Breast epithelium (tissue), 4 donors: ENCODE data around the gene RAMP3. TPM values are rescaled to one million over a fixed set of nuclear protein-coding genes. Genes with fewer than 3 reads are reported as not detected.

Experiments used
- DNase-seq, 2 donors: peaks; one replicate each; pipeline ENCODE4 v3.0.0-alpha.2; 2019; ENCODE audit warnings: low spot score in 2 of 2
- H3K27ac ChIP-seq, 2 donors: fragments of 200-600 bp; sonication (generic) in 1 of 2; one replicate each; pipeline ENCODE4 v1.5.1; 2016 to 2019; ENCODE audit warnings: mild to moderate bottlenecking in 1 of 2
- H3K27me3 ChIP-seq, 2 donors: fragments of 200-600 bp; sonication (generic) in 1 of 2; one replicate each; pipeline versions ENCODE4 v1.5.1 to v1.6.0; 2017 to 2019; ENCODE audit warnings: control low read depth in 1 of 2, mild to moderate bottlenecking in 1 of 2
- H3K36me3 ChIP-seq: fragments of 200-600 bp; one replicate; pipeline ENCODE4 v1.5.1; 2019
- H3K4me1 ChIP-seq, 2 donors: fragments of 200-600 bp; sonication (generic); one replicate each; pipeline ENCODE4 v1.5.1; 2016 to 2019; ENCODE audit warnings: control low read depth in 1 of 2
- H3K4me3 ChIP-seq, 3 donors: fragments of 200-600 bp; sonication (generic); 1 replicate in 2 of 3; 2 replicates in 1 of 3; pipeline ENCODE4 v1.5.1; 2016 to 2019; ENCODE audit warnings: mild to moderate bottlenecking in 3 of 3, moderate library complexity in 2 of 3
- H3K9me3 ChIP-seq, 2 donors: fragments of 200-600 bp; sonication (generic) in 1 of 2; one replicate each; pipeline ENCODE4 v1.5.1; 2016 to 2019; ENCODE audit warnings: control low read depth in 1 of 2
- POLR2A ChIP-seq: fragments of 450-650 bp; IDR thresholded peaks from one replicate; pipeline ENCODE4 v1.6.1; 2016; ENCODE audit warnings: antibody characterized with exemption, mild to moderate bottlenecking, moderate library complexity
- POLR2AphosphoS5 ChIP-seq, 3 donors: sonication (generic); formaldehyde crosslinking; IDR thresholded peaks; one replicate each; pipeline ENCODE4 v1.6.1; 2017; ENCODE audit warnings: antibody characterized with exemption in 3 of 3
- intact Hi-C: fragments of 100-400 bp; cut with DNase I; formaldehyde crosslinking; loops from one replicate; pipeline ENCODE4 v1.15.1; 2023; ENCODE audit warnings: low total_unique reads
- total RNA-seq, 3 donors: library from RNA; depleted of rRNA; stranded (reverse); fragments of >200 nt; gene quantifications; one replicate each; pipeline ENCODE4 v1.1.0, GENCODE V29; 2016
- TF ChIP-seq, protein P1 (sequence below), 3 donors: fragments of 450-650 bp; IDR thresholded peaks; one replicate each; pipeline ENCODE4 v1.5.1; 2016 to 2017; ENCODE audit warnings: antibody characterized with exemption in 3 of 3, mild to moderate bottlenecking in 3 of 3, moderate library complexity in 3 of 3

The RAMP3 gene
- total RNA-seq, 3 donors from 2014 or later: 11.7 to 103 (median 76.8) TPM

DNA sequence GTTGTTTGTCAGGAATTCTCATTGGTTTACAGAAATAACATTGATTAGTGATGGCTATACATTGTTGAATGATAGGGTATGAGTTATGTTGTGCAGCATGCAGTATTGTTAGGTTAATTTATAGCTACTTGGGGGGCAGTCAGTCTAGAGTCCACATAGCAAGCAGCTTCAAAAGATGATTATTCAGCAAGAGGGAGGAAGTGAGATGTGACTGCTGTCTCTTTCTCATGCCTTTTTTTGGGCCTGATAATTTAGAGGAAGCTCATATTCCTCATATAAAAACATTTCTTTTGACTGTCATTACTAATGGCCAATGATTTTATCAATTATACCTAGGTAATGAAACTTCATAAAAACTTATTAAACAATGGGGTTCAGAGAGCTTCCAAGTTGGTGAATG, 42.7 kb upstream of the RAMP3 start:
- no peak for DNase-seq
- no peaks in the 10 kb centered on the region for H3K9me3 ChIP-seq
- no peaks in the 10 kb centered on the region for H3K27me3 ChIP-seq
- intact Hi-C loops: no loop called here
- no peak overlapping the region for H3K27ac ChIP-seq
- H3K36me3 ChIP-seq: no peaks in the 10 kb centered on the region
- TF ChIP-seq POLR2A (no peak), POLR2AphosphoS5 (IDR thresholded peaks at IDR 0.05) (no peak)
- TF ChIP-seq, protein P1, sequence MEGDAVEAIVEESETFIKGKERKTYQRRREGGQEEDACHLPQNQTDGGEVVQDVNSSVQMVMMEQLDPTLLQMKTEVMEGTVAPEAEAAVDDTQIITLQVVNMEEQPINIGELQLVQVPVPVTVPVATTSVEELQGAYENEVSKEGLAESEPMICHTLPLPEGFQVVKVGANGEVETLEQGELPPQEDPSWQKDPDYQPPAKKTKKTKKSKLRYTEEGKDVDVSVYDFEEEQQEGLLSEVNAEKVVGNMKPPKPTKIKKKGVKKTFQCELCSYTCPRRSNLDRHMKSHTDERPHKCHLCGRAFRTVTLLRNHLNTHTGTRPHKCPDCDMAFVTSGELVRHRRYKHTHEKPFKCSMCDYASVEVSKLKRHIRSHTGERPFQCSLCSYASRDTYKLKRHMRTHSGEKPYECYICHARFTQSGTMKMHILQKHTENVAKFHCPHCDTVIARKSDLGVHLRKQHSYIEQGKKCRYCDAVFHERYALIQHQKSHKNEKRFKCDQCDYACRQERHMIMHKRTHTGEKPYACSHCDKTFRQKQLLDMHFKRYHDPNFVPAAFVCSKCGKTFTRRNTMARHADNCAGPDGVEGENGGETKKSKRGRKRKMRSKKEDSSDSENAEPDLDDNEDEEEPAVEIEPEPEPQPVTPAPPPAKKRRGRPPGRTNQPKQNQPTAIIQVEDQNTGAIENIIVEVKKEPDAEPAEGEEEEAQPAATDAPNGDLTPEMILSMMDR (IDR thresholded peaks at IDR 0.05): no peak
- H3K4me3 ChIP-seq: no peak overlapping the region
- H3K4me1 ChIP-seq: no peaks in the 10 kb centered on the region

DNA sequence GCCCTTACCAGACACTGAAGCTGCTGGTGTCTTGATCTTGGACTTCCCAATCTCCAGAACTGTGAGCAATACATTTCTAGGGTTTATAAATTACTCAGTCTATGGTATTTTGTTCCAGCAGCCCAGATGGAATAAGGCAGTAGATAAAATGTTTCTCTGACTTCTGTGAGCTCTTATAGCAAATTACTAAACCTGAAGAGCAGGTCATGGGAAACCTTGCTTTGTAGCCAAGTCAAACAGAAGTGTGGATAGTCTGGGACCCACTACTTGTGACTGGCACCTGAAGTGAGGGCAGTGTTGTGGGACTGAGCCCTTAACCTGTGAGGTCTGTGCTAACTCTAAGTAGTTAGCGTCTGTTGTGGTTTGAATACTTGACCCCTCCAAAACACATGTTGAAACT, 41.5 kb upstream of the RAMP3 start:
- intact Hi-C loops: no loop called here
- H3K4me1 ChIP-seq: no peaks in the 10 kb centered on the region

DNA sequence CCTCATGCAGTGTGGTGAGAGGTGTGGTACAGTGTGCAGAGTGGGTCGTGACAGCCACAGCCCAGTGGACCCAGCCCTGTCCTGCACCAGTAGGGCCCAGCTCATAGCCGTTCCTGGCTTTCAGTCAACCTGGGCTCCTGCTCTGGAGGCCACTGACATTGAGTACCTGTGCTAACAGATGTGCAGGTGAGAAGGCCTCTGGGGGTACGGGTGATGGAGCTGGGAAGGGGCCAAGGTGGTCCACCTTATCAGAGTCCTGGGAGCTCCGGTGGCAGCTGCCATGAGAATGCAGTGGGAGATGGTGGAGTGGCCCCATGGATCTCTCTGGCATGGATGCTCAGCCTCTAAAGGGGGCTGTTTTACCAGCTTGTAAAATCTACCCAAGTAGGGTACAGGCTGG, 40.0 kb upstream of the RAMP3 start:
- no peak overlapping the region for H3K4me3 ChIP-seq
- TF ChIP-seq POLR2AphosphoS5 (IDR thresholded peaks at IDR 0.05) (no peak), POLR2A (no peak)
- TF ChIP-seq, protein P1 (IDR thresholded peaks at IDR 0.05): no peak
- intact Hi-C loops: no loop called here
- H3K27ac ChIP-seq: no peak overlapping the region
- H3K9me3 ChIP-seq: no peaks in the 10 kb centered on the region
- H3K27me3 ChIP-seq: no peaks in the 10 kb centered on the region
- no peaks in the 10 kb centered on the region for H3K4me1 ChIP-seq
- no peaks in the 10 kb centered on the region for H3K36me3 ChIP-seq
- DNase-seq: no peak

More for the DNA sequence above, 41.5 kb upstream of the RAMP3 start:
- no peaks in the 10 kb centered on the region for H3K36me3 ChIP-seq
- no peaks in the 10 kb centered on the region for H3K27me3 ChIP-seq
- H3K4me3 ChIP-seq: no peak overlapping the region
- TF ChIP-seq, protein P1 (IDR thresholded peaks at IDR 0.05): no peak
- TF ChIP-seq POLR2A (no peak), POLR2AphosphoS5 (IDR thresholded peaks at IDR 0.05) (no peak)
- no peak overlapping the region for H3K27ac ChIP-seq
- H3K9me3 ChIP-seq: no peaks in the 10 kb centered on the region
- DNase-seq: no peak

DNA sequence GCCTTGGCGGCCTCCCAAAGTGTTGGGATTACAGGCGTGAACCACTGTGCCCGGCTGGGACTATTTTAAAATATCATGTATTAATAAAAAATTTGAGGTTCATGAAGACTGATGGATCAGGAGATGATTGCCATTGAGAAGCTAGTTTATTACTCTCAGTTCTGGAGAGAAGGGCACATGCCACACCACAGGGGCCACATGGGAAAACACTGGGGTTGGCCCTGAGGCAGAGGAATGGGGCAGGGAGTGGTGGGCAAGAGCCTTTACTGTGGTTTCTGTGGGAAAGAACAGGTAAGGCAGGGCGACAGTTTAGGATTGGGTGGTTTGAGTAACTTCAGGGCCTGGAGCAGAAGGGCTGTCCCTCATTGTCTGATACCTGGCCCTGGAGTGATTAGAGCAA, 39.3 kb upstream of the RAMP3 start:
- H3K4me3 ChIP-seq: no peak overlapping the region
- no peak overlapping the region for H3K27ac ChIP-seq
- no peaks in the 10 kb centered on the region for H3K27me3 ChIP-seq
- no peaks in the 10 kb centered on the region for H3K36me3 ChIP-seq
- H3K4me1 ChIP-seq: no peaks in the 10 kb centered on the region
- no peak for DNase-seq
- TF ChIP-seq POLR2A: no peak
- no peak for TF ChIP-seq POLR2AphosphoS5 (IDR thresholded peaks at IDR 0.05)
- TF ChIP-seq, protein P1 (IDR thresholded peaks at IDR 0.05): no peak
- intact Hi-C loops: no loop called here
- H3K9me3 ChIP-seq: no peaks in the 10 kb centered on the region

DNA sequence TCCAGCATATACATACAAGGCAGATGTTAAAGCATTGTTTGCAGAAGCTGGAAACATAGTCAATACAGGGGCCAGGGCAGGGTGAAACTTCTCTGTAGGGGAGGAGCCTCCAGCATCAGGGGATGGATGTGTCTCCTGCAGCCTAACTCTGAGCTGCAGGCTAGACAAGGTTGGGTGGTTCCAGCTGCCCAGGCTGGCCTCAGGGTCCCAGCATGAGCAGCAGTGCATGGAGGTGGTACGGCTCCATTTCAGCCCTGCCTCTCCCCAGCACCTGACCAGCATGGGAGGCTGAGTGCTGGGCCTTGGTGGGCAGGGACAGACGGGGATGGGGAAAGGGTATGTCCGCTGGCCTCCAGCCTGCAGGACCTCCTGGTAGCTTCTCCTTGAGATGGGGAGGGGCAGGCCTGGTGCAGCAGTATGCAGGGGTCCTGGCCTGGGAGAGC, 38.7 kb upstream of the RAMP3 start:
- H3K27me3 ChIP-seq: no peaks in the 10 kb centered on the region
- H3K9me3 ChIP-seq: no peaks in the 10 kb centered on the region
- H3K36me3 ChIP-seq: no peaks in the 10 kb centered on the region
- H3K27ac ChIP-seq: no peak overlapping the region
- intact Hi-C loops: no loop called here
- H3K4me1 ChIP-seq: no peaks in the 10 kb centered on the region
- H3K4me3 ChIP-seq: no peak overlapping the region
- DNase-seq: no peak
- TF ChIP-seq POLR2A (no peak), POLR2AphosphoS5 (IDR thresholded peaks at IDR 0.05) (no peak)
- TF ChIP-seq, protein P1 (IDR thresholded peaks at IDR 0.05): no peak
